NCI-H2029 treated with DMSO at 0.1 percent for 48 hours (cell line): ENCODE data around the gene DHCR7.

Experiments used
- DNase-seq: peaks from one replicate; lab custom pipeline; 2025; lab: John Stamatoyannopoulos, UW

The DHCR7 gene

GRCh38 chr11:71448257-71449171 is at the start of gene DHCR7:
DHCR7 (minus strand) TSS chr11:71448393; CDS start chr11:71444952, 3,441 bp downstream.
- peak; percentile 55 for DNase-seq

GRCh38 chr11:71496421-71496820 is 48.2 kb upstream of the DHCR7 start:
- DNase-seq = no peak

GRCh38 chr11:71495286-71496230 is 47.4 kb upstream of the DHCR7 start:
- DNase-seq = no peak

- no peak for DNase-seq
Measured at GRCh38 chr11:71491940-71492339, 43.7 kb upstream of the DHCR7 start.

GRCh38 chr11:71491531-71491930 is 43.3 kb upstream of the DHCR7 start:
- no peak for DNase-seq

GRCh38 chr11:71490731-71491390 is 42.7 kb upstream of the DHCR7 start:
- DNase-seq = no peak

GRCh38 chr11:71490044-71490730 is 42.0 kb upstream of the DHCR7 start:
- DNase-seq = no peak

GRCh38 chr11:71489311-71490043 is 41.3 kb upstream of the DHCR7 start:
- no peak for DNase-seq

- no peak for DNase-seq
Measured at GRCh38 chr11:71488681-71489270, 40.6 kb upstream of the DHCR7 start.

GRCh38 chr11:71486320-71486719 is 38.1 kb upstream of the DHCR7 start:
- DNase-seq = no peak

- DNase-seq = no peak
Measured at GRCh38 chr11:71485466-71485865, 37.3 kb upstream of the DHCR7 start.

GRCh38 chr11:71485063-71485399 is 36.8 kb upstream of the DHCR7 start:
- DNase-seq = no peak

GRCh38 chr11:71484248-71485062 is 36.3 kb upstream of the DHCR7 start:
- no peak for DNase-seq

- no peak for DNase-seq
Measured at GRCh38 chr11:71483692-71484091, 35.5 kb upstream of the DHCR7 start.

- no peak for DNase-seq
Measured at GRCh38 chr11:71482746-71483364, 34.7 kb upstream of the DHCR7 start.

- DNase-seq = no peak
Measured at GRCh38 chr11:71482216-71482615, 34.0 kb upstream of the DHCR7 start.

GRCh38 chr11:71481101-71481960 is 33.1 kb upstream of the DHCR7 start:
- no peak for DNase-seq

- no peak for DNase-seq
Measured at GRCh38 chr11:71478528-71478840, 30.3 kb upstream of the DHCR7 start.
